Type B pancreatic cell (in vitro differentiated cells): Measurements from ENCODE around the gene LASP1NB.
"Not testable (repeated sequence)": the region's sequence is repeated elsewhere in the genome, so short reads cannot be mapped to it uniquely, and the experiment has no call there.

Experiments
- DNase-seq: peaks from one replicate; pipeline ENCODE4 v3.0.0; 2021; ENCODE audit warnings: mixed read lengths; ENCODE audit not compliant: unreplicated experiment; ENCODE audit errors: extremely low spot score
- H3K27ac Mint-ChIP-seq: 2 replicates; pipeline ENCODE4 v1.8.0; 2021; ENCODE audit warnings: mild to moderate bottlenecking, mixed read lengths
- H3K27me3 Mint-ChIP-seq: 2 replicates; pipeline ENCODE4 v1.8.0; 2021; ENCODE audit warnings: mixed read lengths
- H3K36me3 Mint-ChIP-seq: 2 replicates; pipeline ENCODE4 v1.8.0; 2021; ENCODE audit warnings: mixed read lengths
- H3K4me1 Mint-ChIP-seq: one replicate; pipeline ENCODE4 v1.8.0; 2021; ENCODE audit warnings: mixed read lengths; ENCODE audit not compliant: unreplicated experiment
- H3K4me3 Mint-ChIP-seq: 2 replicates; pipeline ENCODE4 v1.8.0; 2021; ENCODE audit warnings: mild to moderate bottlenecking, mixed read lengths
- H3K9me3 Mint-ChIP-seq: 2 replicates; pipeline ENCODE4 v1.8.0; 2021; ENCODE audit warnings: mixed read lengths
- TF ChIP-seq, protein P1 (sequence below): fragments of 200-600 bp; sonication (generic); conservative IDR thresholded peaks from 2 replicates; pipeline ENCODE4 v1.5.0; 2021; ENCODE audit warnings: antibody characterized with exemption, mild to moderate bottlenecking

The LASP1NB gene

DNA sequence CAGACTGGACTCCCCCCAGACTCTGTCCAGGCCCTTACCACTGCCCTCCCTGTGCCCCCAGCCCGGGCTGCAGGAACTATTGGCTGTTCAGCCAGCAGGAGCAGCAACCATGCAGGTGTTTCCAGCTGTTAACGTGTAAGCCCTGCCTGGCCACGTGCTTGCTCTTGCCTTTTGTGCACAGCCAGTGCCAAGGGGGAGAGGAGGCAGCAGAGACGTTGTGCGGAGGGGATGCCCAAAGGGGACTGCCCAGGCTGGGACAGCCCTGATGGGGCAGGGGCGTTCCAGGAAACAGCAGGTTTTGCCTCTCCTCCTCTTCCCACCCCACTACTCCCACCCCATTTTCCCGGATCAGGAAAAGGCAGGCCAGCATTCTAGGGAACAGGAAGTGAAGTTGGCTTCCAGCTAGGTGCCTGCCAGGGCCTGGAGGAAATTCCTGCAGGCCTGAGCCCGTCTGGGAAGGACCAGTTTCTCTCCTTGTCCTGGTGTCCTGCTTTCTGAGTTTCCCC is 16.7 kb upstream of the LASP1NB start:
- no peak overlapping the region for H3K4me3 Mint-ChIP-seq
- DNase-seq, result no peak
- H3K36me3 Mint-ChIP-seq, result peaks cover 4% of the 10 kb centered on the region
- TF ChIP-seq, protein P1, sequence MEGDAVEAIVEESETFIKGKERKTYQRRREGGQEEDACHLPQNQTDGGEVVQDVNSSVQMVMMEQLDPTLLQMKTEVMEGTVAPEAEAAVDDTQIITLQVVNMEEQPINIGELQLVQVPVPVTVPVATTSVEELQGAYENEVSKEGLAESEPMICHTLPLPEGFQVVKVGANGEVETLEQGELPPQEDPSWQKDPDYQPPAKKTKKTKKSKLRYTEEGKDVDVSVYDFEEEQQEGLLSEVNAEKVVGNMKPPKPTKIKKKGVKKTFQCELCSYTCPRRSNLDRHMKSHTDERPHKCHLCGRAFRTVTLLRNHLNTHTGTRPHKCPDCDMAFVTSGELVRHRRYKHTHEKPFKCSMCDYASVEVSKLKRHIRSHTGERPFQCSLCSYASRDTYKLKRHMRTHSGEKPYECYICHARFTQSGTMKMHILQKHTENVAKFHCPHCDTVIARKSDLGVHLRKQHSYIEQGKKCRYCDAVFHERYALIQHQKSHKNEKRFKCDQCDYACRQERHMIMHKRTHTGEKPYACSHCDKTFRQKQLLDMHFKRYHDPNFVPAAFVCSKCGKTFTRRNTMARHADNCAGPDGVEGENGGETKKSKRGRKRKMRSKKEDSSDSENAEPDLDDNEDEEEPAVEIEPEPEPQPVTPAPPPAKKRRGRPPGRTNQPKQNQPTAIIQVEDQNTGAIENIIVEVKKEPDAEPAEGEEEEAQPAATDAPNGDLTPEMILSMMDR, result no peak
- no peaks in the 10 kb centered on the region for H3K27me3 Mint-ChIP-seq
- peaks cover 5% of the 10 kb centered on the region for H3K4me1 Mint-ChIP-seq
- H3K27ac Mint-ChIP-seq, result no peak overlapping the region
- no peaks in the 10 kb centered on the region for H3K9me3 Mint-ChIP-seq

DNA sequence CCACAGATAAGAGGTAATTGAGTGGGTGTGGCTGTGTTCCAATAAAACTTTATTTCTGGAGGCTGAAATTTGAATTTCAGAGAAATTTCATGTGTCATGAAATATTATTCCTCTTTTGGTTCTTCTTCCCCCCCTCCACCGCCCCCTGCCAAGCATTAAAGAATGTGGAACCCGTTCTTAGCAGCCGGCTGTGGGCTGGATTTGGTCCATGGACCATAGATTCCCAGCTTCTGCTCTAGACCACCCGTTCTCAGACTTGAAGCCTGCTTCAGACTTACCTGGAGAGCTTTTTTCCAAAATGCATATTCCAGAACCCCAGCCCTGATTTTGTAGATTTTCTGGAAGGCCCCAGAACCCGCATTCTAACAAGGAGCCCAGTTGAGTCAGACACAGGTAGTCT is 15.1 kb upstream of the LASP1NB start:
- no peak for DNase-seq
- H3K36me3 Mint-ChIP-seq, result no peaks in the 10 kb centered on the region
- H3K9me3 Mint-ChIP-seq, result no peaks in the 10 kb centered on the region
- H3K4me3 Mint-ChIP-seq, result no peak overlapping the region
- H3K27me3 Mint-ChIP-seq, result no peaks in the 10 kb centered on the region
- TF ChIP-seq, protein P1, result no peak
- peaks cover 5% of the 10 kb centered on the region for H3K4me1 Mint-ChIP-seq
- H3K27ac Mint-ChIP-seq, result no peak overlapping the region

DNA sequence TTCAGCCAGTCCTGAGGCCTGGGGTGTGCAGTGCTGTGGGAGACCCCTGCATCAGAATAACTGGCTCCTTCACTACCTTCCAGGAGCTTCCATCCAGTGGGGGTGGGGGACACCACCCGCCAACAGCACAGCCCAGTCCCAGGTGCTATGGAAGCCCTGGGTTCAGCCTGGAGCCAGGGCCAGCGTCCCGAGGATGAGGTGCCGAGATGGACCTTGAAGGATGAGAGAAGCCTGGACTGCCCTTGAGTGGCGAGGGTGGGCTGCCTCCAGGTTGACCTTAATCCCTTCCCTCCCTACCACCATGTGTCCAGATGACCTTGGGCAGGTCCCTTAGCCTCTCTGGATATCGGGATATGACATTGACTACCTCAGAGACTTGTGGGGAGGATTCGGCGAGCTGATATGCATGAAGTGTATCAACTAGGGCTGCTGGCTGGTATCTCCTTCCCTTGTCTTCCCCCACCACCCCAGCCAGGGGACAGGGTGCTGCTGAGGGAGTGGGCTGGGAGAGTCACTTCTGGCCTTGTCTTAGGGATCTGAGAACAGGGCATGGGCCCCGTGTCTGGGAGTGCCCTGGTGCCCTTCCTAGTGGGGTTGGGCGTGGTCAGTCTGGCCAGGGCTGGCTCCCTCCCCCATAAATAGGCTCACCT is 14.2 kb upstream of the LASP1NB start:
- Mint-ChIP-seq H3K36me3 (peaks cover 5% of the 10 kb centered on the region), H3K4me1 (peaks cover 5% of the 10 kb centered on the region), H3K9me3 (no peaks in the 10 kb centered on the region), H3K27me3 (no peaks in the 10 kb centered on the region), H3K4me3 (no peak overlapping the region), H3K27ac (no peak overlapping the region)
- DNase-seq, result no peak
- TF ChIP-seq, protein P1, result no peak

DNA sequence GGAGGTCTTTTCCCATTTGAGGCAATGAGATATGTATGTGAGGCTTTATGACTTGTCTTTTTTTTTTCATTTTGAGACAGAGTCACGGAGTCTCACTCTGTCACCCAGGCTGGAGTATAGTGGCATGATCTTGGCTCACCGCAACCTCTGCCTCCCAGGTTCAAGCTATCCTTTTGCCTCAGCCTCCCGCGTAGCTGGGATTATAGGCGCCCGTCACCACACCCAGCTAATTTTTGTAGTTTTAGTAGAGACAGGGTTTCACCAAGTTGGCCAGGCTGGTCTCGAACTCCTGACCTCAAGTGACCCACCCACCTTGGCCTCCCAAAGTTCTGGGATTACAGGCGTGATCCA is 13.7 kb upstream of the LASP1NB start:
- DNase-seq, H3K9me3 Mint-ChIP-seq, H3K4me1 Mint-ChIP-seq, H3K27ac Mint-ChIP-seq, H3K27me3 Mint-ChIP-seq, H3K4me3 Mint-ChIP-seq, H3K36me3 Mint-ChIP-seq: not testable (repeated sequence)

DNA sequence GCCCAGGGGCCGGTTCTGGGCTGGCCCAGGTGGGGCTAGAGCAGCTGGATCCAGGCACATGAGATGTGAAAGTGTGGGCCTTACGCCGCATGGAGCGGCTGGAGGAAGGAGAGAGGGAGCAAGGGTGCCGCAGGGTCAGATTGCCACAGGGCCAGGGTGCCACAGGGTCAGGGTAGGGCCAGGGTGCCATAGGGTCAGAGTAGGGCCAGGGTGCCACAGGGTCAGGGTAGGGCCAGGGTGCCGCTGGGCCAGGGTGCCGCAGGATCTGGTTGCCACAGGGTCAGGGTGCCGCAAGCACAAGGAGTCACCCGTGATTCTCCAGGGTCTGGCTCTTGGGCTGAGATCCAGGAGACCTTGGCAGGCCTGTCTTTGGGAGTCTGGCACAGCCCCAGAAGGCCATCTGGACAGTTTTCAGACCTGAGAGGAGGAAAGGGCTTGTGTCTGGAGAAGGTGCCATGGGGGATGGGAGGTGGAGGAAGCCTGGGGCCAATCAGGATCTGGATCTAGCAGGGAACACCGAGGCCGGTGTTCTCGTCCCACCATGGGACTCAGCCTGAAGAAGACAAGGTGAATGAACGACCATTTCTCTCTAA is 13.1 kb upstream of the LASP1NB start:
- Mint-ChIP-seq H3K27ac (no peak overlapping the region), H3K36me3 (peaks cover 11% of the 10 kb centered on the region), H3K9me3 (no peaks in the 10 kb centered on the region), H3K27me3 (no peaks in the 10 kb centered on the region), H3K4me1 (peaks cover 3% of the 10 kb centered on the region), H3K4me3 (no peak overlapping the region)
- TF ChIP-seq, protein P1, result no peak
- DNase-seq, result no peak

DNA sequence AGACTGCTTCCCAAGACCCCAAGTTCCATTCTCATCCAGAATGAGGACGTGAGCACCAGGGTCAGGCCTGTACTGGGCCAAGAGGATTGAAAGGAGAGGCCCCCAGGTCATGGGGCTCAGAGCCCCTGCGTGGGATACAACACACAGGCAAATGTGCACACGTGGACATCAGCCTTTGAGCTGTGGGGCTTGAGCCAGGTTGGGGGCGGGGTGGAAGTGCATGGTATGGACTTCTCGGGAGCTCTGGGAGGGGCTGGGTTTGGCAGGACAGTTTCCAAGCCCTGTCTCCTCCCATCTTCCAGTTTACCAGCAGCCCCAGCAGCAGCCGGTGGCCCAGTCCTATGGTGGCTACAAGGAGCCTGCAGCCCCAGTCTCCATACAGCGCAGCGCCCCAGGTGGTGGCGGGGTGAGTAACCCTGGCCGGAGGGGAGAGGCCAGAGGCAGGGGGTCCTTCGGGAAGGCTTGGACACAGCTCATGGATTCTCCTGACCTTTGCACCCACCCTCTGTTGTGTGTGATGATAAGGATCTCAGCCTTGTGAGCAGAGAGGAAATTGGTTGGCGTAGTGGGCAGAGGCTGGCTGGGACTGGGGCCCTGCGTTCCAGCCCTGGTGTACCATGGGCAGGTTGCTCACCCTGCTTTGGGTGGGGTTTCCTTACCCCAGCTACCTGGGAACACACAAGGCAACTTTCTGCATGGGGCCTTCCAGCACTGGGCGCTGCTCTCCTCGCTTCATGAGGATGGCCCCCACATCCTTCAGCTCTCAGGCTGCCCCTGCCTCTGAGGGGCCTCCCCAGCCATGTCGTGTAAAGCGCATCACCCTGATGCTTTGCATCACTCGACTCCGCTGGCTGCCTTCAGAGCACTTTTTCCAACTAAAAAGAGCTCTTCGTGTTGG is 10.4 kb upstream of the LASP1NB start:
- H3K9me3 Mint-ChIP-seq, result no peaks in the 10 kb centered on the region
- H3K36me3 Mint-ChIP-seq, result peaks cover 14% of the 10 kb centered on the region
- TF ChIP-seq, protein P1, result no peak
- no peaks in the 10 kb centered on the region for H3K27me3 Mint-ChIP-seq
- no peaks in the 10 kb centered on the region for H3K4me1 Mint-ChIP-seq
- H3K4me3 Mint-ChIP-seq, result no peak overlapping the region
- H3K27ac Mint-ChIP-seq, result no peak overlapping the region
- DNase-seq, result peak; percentile 54
